ENCODE results near the gene ADPRM. TPM values are rescaled to one million over a fixed set of nuclear protein-coding genes. Genes with fewer than 3 reads are reported as not detected.

Gene ADPRM
- polyA plus RNA-seq, 1 experiment = 15.1 TPM

DNA sequence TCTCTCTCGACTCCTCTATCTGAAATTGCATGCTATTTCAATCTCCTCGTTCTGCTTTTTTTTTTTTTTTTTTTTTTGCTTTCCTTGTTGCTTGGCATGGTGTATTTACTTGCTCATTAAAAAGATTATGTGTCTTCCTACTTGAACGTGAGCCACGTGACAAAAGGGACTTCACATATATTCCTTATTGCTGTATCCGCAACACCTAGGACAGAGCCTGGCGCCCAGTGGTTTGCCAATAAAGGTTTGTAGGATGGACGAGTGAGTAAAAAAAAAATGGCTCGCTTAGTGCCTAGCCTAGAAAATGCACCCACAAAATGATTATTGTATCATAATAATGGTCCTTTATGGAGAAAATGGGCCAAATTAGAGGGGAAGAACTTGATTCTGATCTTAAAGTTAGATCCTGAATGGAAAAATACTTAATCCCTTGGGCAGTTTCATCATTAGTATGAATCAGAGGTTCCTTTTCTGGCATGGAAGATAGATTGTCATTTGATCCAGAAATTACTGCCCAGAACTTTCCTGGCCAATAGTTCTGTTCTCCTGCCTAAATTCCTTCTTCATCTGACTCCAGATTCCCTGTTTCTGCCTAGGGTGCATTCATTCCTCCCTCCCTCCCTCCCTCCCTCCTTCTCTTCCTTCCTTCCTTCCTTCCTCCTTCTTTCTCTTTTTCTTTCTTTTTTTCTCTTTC lies 46.1 kb downstream of the ADPRM start:
- no peak overlapping the region for H3K4me3 ChIP-seq (ENCODE audit: low read depth, low read length)
- peaks cover 14% of the 10 kb centered on the region for H3K27me3 ChIP-seq (ENCODE audit: control insufficient read depth, insufficient read depth, low read length)
- CTCF ChIA-PET = interaction anchor here (0.7 kb wide), 1 partner anchor 29 kb away, joined by 7 read pairs; no protein-coding TSS in a partner anchor
- POLR2A ChIA-PET = no interaction called here
- DNase-seq (ENCODE audit: low read depth, low spot score) = no peak
- TF ChIP-seq, protein P1, sequence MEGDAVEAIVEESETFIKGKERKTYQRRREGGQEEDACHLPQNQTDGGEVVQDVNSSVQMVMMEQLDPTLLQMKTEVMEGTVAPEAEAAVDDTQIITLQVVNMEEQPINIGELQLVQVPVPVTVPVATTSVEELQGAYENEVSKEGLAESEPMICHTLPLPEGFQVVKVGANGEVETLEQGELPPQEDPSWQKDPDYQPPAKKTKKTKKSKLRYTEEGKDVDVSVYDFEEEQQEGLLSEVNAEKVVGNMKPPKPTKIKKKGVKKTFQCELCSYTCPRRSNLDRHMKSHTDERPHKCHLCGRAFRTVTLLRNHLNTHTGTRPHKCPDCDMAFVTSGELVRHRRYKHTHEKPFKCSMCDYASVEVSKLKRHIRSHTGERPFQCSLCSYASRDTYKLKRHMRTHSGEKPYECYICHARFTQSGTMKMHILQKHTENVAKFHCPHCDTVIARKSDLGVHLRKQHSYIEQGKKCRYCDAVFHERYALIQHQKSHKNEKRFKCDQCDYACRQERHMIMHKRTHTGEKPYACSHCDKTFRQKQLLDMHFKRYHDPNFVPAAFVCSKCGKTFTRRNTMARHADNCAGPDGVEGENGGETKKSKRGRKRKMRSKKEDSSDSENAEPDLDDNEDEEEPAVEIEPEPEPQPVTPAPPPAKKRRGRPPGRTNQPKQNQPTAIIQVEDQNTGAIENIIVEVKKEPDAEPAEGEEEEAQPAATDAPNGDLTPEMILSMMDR (IDR thresholded peaks at IDR 0.05; ENCODE audit: low read depth, low read length) = no peak
- H3K9me3 ChIP-seq (ENCODE audit: control insufficient read depth, insufficient read depth, low read length) = no peaks in the 10 kb centered on the region
- H3K27ac ChIP-seq (ENCODE audit: low read depth, low read length) = no peak overlapping the region

DNA sequence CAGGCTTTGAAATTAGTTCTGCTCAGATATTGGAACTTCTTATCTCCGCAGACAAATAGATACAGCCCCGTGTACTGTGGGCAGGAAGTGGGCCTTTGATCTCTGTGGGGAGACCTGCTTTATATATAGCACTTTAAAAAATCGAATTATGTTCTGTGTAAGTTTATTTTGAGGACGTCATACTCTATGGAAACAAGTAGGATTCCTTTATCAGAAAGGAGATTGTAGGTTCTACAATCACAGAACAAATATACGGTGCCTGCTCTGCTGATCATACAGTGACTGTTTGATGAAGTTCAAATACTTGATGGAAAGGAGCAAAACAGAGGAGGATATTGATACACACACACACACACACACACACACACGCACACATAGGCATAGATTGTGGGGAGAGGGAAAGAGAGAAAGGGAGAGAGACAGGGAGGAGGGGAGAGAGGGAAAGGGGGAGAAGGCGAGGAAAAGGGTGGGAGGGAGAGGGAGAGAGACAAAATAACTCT lies 47.2 kb downstream of the ADPRM start:
- CTCF ChIA-PET = interaction anchor here (0.7 to 1.3 kb wide), 2 partner anchors 28 to 98 kb away, joined by 4 to 7 read pairs; no protein-coding TSS in a partner anchor
- no peak for DNase-seq (ENCODE audit: low read depth, low spot score)
- peaks cover 16% of the 10 kb centered on the region for H3K27me3 ChIP-seq (ENCODE audit: control insufficient read depth, insufficient read depth, low read length)
- TF ChIP-seq, protein P1 (IDR thresholded peaks at IDR 0.05; ENCODE audit: low read depth, low read length) = no peak
- H3K4me3 ChIP-seq (ENCODE audit: low read depth, low read length) = no peak overlapping the region
- H3K9me3 ChIP-seq (ENCODE audit: control insufficient read depth, insufficient read depth, low read length) = no peaks in the 10 kb centered on the region
- POLR2A ChIA-PET = no interaction called here
- H3K27ac ChIP-seq (ENCODE audit: low read depth, low read length) = no peak overlapping the region

DNA sequence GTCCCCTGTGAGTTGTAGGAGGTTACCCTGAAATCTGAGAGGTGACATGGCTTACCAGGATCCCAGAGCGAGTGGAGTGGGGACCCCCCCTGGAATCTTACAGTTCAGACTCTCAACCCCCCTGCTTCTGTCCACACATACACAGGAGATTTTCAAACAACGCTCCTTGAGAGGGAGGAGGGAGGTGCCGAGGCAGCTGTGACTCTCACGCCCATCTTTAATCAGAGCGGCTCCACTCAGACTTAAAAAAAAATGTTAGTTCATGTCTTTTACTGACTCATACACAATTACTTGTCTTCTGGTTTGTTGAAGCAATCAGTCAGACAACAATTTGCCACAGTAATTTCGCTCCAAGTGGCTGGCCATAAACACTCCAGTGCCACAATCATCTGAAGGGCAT lies 47.8 kb downstream of the ADPRM start:
- no peaks in the 10 kb centered on the region for H3K9me3 ChIP-seq (ENCODE audit: control insufficient read depth, insufficient read depth, low read length)
- H3K27me3 ChIP-seq (ENCODE audit: control insufficient read depth, insufficient read depth, low read length) = peaks cover 14% of the 10 kb centered on the region
- POLR2A ChIA-PET = no interaction called here
- TF ChIP-seq, protein P1 (IDR thresholded peaks at IDR 0.05; ENCODE audit: low read depth, low read length) = no peak
- H3K27ac ChIP-seq (ENCODE audit: low read depth, low read length) = no peak overlapping the region
- DNase-seq (ENCODE audit: low read depth, low spot score) = no peak
- H3K4me3 ChIP-seq (ENCODE audit: low read depth, low read length) = no peak overlapping the region
- CTCF ChIA-PET = interaction anchor here (1.3 to 4.3 kb wide), 2 partner anchors 8 to 99 kb away, joined by 4 to 32 read pairs; no protein-coding TSS in a partner anchor

DNA sequence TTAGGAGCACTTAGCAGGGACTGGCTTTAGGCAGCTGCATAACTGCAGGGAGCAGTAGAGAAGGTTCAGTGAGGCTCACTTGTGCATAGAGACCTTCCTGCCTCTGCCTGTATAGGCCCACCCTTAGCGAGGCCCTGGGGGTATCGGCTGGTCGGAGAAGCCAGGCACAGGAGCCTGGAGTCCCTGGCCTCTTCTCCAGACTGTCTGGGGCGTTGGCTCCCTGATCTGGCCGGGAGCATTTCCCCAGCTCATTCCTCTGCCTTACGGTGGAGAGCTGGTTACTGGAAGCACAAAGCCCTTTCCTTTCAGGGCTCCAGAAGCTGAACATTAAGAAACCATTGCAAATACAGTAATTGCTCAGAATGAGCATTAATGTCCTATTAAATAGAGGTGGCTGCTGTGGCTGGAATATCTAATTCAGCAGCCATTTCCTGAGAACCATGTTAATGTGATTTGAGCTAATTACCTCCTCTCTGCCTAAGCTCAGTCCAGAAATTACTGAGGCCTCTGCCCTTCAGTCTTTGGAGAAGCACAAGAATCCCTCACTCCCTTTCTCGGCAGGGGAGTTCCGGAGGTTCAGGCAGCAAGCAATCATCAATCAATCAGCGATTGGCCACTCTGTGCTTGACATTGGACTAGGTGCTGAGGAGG lies 51.3 kb downstream of the ADPRM start:
- ChIA-PET CTCF (interaction anchor here (4.3 kb wide), 1 partner anchor 12 kb away, joined by 32 read pairs; no protein-coding TSS in a partner anchor), POLR2A (no interaction called here)
- peaks cover 13% of the 10 kb centered on the region for H3K27me3 ChIP-seq (ENCODE audit: control insufficient read depth, insufficient read depth, low read length)
- no peak for DNase-seq (ENCODE audit: low read depth, low spot score)
- no peak overlapping the region for H3K4me3 ChIP-seq (ENCODE audit: low read depth, low read length)
- H3K27ac ChIP-seq (ENCODE audit: low read depth, low read length) = no peak overlapping the region
- H3K9me3 ChIP-seq (ENCODE audit: control insufficient read depth, insufficient read depth, low read length) = no peaks in the 10 kb centered on the region
- TF ChIP-seq, protein P1 (IDR thresholded peaks at IDR 0.05; ENCODE audit: low read depth, low read length) = no peak

- TF ChIP-seq, protein P1 (IDR thresholded peaks at IDR 0.05; ENCODE audit: low read depth, low read length) = no peak
- no peak overlapping the region for H3K4me3 ChIP-seq (ENCODE audit: low read depth, low read length)
- ChIA-PET POLR2A (no interaction called here), CTCF (no interaction called here)
- H3K9me3 ChIP-seq (ENCODE audit: control insufficient read depth, insufficient read depth, low read length) = no peaks in the 10 kb centered on the region
- no peak for DNase-seq (ENCODE audit: low read depth, low spot score)
- peaks cover 8% of the 10 kb centered on the region for H3K27me3 ChIP-seq (ENCODE audit: control insufficient read depth, insufficient read depth, low read length)
- H3K27ac ChIP-seq (ENCODE audit: low read depth, low read length) = no peak overlapping the region
These were observed 52.8 kb downstream of the ADPRM start for GRCh38 chr17:10750210-10750609.
